ENCODE measurements around the gene CFAP57.

- TF ChIP-seq, protein P1, sequence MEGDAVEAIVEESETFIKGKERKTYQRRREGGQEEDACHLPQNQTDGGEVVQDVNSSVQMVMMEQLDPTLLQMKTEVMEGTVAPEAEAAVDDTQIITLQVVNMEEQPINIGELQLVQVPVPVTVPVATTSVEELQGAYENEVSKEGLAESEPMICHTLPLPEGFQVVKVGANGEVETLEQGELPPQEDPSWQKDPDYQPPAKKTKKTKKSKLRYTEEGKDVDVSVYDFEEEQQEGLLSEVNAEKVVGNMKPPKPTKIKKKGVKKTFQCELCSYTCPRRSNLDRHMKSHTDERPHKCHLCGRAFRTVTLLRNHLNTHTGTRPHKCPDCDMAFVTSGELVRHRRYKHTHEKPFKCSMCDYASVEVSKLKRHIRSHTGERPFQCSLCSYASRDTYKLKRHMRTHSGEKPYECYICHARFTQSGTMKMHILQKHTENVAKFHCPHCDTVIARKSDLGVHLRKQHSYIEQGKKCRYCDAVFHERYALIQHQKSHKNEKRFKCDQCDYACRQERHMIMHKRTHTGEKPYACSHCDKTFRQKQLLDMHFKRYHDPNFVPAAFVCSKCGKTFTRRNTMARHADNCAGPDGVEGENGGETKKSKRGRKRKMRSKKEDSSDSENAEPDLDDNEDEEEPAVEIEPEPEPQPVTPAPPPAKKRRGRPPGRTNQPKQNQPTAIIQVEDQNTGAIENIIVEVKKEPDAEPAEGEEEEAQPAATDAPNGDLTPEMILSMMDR (IDR thresholded peaks at IDR 0.05) = no peak
- no peak for TF ChIP-seq POLR2AphosphoS5 (IDR thresholded peaks at IDR 0.05)
These were observed 81.7 kb downstream of the CFAP57 start for GRCh38 chr1:43253876-43254275.

Data from suprapubic skin (tissue), 3 donors.